H1 (cell line): ENCODE measurements around the gene MUC4.

Source experiments
- POLR2AphosphoS5 ChIP-seq: IDR thresholded peaks from 2 replicates; pipeline ENCODE4 v1.6.1; 2011; ENCODE audit warnings: low read depth, low read length
- TF ChIP-seq, protein P1 (sequence below), 3 experiments: IDR thresholded peaks; 1 replicate in 2 of 3; 2 replicates in 1 of 3; pipeline versions ENCODE4 v1.5.1 to v1.6.1; 2011; ENCODE audit warnings: low read length in 3 of 3, mild to moderate bottlenecking in 3 of 3, inconsistent platforms in 2 of 3, low read depth in 1 of 3, moderate library complexity in 1 of 3; ENCODE audit not compliant: insufficient read depth in 1 of 3; ENCODE audit errors: control extremely low read depth in 1 of 3

DNA sequence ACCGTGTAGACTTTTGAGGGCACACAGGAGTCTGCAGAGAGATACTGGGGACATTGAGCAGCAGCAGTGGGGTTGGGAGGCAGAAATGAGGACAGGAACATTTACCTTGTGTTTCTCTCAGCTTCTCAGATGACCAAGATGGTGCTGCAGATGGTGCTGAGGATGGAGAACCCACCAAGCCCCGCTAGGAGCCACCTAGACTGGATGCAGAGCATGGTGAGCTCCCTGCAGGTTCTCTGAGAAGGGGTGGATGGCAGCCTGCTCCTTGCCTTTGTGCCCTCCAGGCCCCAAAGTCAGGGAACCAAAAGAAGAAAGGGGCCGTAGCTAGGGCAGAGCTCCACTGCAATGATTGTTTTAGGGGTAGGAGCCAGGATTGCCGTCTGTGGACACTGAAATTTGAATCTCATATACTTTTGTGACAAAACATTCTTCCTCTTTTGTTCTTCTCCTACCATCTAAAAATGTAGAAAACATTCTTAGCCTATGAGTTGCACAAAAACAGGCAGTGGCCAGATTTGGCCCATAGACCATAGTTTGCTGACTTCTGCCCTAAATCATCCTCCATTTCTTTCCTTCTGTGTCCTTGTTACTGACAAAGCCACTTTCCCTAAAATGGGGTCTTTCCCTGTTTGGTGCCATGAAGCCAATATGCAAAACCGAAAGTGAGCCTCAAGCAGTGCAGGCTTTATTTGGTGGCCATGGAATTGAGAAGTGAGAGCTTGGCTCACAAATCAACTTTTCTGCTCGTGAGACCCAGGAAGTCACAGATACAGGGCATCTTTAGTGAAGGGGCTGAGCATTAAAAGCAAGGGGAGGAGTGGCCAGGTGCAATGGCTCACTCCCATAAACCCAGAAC is 102.9 kb downstream of the MUC4 start:
- TF ChIP-seq POLR2AphosphoS5 = no peak
- TF ChIP-seq, protein P1, sequence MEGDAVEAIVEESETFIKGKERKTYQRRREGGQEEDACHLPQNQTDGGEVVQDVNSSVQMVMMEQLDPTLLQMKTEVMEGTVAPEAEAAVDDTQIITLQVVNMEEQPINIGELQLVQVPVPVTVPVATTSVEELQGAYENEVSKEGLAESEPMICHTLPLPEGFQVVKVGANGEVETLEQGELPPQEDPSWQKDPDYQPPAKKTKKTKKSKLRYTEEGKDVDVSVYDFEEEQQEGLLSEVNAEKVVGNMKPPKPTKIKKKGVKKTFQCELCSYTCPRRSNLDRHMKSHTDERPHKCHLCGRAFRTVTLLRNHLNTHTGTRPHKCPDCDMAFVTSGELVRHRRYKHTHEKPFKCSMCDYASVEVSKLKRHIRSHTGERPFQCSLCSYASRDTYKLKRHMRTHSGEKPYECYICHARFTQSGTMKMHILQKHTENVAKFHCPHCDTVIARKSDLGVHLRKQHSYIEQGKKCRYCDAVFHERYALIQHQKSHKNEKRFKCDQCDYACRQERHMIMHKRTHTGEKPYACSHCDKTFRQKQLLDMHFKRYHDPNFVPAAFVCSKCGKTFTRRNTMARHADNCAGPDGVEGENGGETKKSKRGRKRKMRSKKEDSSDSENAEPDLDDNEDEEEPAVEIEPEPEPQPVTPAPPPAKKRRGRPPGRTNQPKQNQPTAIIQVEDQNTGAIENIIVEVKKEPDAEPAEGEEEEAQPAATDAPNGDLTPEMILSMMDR (IDR thresholded peaks at IDR 0.05; ENCODE audit: control extremely low read depth in 1 of 3, insufficient read depth in 1 of 3, low read depth in 1 of 3, low read length in 3 of 3) = no peak
